GM10266 (cell line): ENCODE data around the gene SCN2B.

ENCODE experiments used
- DNase-seq: peaks from one replicate; pipeline ENCODE4 v3.0.0; 2012; ENCODE audit errors: extremely low spot score
- CTCF ChIP-seq: IDR thresholded peaks from 2 replicates; pipeline ENCODE4 v1.5.1; 2012; ENCODE audit warnings: mild to moderate bottlenecking, low read depth; ENCODE audit not compliant: control insufficient read depth, insufficient read depth; ENCODE audit errors: missing control alignments

The SCN2B gene

DNA sequence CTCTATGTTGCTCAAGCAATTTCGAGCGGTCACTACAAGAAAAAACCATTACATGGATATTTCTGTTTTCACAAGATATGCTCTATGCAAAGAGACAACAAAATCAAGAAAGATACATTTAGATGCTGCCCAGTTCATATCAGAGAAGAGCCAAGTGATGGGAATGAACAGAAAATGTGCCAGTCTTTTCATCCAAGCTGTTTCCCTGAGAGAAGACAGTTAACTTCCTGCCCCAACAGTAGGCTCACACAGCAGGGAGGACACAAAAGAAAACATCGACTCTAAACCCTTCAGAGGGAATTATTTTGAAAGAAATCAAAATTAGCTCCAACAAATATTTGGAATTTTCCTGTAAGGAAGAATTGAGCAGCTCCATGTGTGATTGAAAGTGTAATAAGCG, 36.8 kb upstream of the SCN2B start:
- DNase-seq = no peak
- no peak for TF ChIP-seq CTCF

DNA sequence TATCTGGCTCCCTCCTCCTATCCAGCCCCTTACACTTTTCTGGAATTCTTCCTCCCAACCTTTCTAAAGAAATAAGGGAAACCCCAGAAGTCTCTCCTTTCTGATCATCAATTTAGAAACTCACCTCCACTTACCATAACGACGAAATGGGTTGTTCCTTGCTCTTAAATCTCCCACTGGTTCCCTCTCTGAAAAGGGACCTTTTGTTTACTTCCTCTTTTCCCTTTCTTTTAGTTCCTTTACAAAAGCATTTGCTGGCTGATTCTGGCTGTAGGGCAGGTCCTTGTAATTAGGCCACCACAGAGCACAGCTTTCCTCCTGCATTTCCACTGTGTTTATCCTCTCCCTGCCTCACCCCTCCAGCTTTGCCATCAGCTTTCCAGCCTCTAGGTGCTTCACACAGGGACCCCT, 36.3 kb upstream of the SCN2B start:
- no peak for DNase-seq
- no peak for TF ChIP-seq CTCF

- DNase-seq = no peak
- TF ChIP-seq CTCF = no peak
These were observed 35.8 kb upstream of the SCN2B start for GRCh38 chr11:118212131-118212725.

DNA sequence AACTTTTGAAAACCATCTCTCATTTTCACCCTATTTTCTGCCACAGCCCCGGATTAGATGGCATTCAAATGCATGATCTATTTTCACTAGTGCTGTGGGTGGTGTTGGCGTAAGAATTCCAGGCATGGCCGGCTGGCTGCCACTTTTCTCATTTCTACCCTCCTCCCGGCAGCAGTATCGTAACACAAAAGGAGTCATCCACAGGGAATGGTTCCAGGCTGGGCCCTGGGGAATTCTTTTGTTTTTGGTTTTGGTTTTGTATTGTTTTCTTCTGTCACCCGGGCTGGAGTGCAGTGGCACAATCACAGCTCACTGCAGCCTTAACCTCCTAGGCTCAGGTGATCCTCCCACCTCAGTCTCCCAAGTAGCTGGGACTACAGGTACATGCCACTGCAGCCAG, 34.6 kb upstream of the SCN2B start:
- no peak for DNase-seq
- TF ChIP-seq CTCF = no peak

- no peak for TF ChIP-seq CTCF
These were observed 33.9 kb upstream of the SCN2B start for GRCh38 chr11:118210323-118210722.

DNA sequence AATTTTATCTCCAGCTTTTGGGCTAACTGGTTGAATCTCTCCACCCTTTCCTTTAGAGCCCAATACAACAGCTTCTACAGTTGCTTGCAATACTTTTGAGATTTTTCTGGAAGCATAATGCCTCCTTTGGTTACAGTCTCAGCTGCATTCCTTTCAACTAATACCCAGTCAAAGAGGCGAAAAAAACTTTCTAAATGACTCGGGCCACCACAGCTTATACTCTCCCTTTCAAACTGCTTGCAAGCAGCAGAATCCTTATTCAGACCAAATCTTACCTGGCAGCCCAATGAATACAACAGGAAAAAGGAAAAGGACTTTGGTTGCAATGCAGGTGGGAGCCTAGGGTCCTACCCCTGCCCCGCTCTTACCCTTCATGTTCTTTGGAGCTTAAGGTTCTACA, 32.6 kb upstream of the SCN2B start:
- no peak for TF ChIP-seq CTCF
- no peak for DNase-seq

More at GRCh38 chr11:118210323-118210722, 33.9 kb upstream of the SCN2B start:
- no peak for DNase-seq

GRCh38 chr11:118207079-118207478, 30.6 kb upstream of the SCN2B start:
- TF ChIP-seq CTCF = no peak
- no peak for DNase-seq
